ENCODE measurements around the gene CHRDL1.
"Not testable (repeated sequence)": the region's sequence is repeated elsewhere in the genome, so short reads cannot be mapped to it uniquely, and the experiment has no call there.

Gene CHRDL1, protein sequence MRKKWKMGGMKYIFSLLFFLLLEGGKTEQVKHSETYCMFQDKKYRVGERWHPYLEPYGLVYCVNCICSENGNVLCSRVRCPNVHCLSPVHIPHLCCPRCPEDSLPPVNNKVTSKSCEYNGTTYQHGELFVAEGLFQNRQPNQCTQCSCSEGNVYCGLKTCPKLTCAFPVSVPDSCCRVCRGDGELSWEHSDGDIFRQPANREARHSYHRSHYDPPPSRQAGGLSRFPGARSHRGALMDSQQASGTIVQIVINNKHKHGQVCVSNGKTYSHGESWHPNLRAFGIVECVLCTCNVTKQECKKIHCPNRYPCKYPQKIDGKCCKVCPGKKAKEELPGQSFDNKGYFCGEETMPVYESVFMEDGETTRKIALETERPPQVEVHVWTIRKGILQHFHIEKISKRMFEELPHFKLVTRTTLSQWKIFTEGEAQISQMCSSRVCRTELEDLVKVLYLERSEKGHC
- total RNA-seq = 0 reads per million in 2 donors

DNA sequence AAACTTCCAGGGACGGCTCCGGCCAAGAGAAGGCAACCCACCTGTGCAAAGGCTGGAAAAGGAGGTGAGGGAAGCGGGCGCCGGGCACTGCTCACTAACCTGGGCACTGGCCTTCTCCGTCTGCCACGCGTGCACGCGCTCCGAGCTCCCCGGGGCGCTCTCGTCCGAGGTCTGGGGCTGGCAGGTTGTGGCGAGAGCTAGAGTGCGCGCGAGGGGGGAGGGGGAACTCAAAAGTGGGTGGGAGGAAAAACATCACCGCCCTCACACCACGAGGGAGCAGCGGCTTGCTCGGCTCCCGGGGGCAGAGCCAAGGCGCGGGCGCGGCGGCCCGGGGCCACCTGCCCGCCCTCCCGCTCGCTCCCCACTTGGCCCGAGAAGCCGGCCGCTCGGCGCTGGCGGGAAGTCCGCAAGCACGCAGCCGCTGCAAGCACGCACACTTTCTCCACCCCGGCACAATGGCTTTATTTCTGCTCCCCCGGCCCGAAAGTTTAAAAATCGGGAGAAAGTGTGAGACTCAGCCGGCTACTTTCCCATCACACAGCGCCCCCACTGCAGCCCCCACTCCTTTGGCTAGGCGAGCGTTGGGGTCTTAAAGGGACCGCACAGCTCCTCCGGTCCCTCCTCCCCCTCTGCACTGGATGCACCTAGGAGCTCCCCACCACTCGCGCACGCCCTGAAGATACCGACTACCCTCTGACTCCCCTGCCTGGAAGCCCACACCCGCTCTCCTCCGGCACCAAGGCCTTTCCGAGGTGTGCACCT is at the start of gene CHRDL1:
CHRDL1 (minus strand) TSS at position 173 of the 762 bp plus-strand sequence. CDS start 3,636 bp downstream, outside the sequence.
- no peak for DNase-seq

GRCh38 chrX:110836982-110837381 is 41.4 kb upstream of the CHRDL1 start:
- DNase-seq = no peak

- DNase-seq = no peak
Measured at GRCh38 chrX:110836451-110836850, 40.8 kb upstream of the CHRDL1 start.

DNA sequence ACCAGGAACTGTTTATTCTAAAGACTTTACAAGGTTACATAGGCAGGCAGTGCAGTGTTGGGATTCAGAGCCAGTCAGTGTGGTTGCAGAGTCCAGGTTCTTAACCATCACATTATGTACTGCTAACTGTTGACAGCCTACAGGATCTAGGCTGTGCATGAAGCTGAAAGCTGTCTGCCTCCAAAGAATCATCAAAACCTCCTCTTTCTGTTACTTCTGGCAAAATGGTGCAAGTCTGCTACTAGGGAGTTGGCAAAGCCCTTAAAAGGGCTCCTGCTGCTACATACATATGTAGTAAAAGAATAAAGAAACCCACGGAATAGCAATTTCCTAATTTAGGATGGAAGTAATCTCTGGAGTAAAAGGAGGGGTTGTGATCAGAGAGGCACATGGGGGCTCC is 40.4 kb upstream of the CHRDL1 start:
- no peak for DNase-seq

DNA sequence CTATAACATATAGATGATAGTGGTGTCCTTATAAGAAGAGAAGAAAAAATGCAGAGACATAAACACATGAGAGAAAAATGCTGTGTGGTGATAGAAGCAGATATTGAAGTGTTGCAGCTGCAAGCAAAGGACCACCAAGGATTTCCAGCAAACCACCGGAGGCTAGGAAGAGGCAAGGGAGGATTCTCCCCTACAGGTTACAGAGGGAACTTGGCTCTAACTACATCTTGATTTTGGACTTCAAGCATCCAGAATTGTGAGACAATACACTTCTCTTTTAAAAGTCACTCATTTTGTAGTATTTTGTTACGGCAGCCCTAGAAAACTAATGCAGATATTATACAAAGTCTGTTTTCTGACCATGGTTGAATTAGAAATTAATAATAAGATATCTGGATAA is 30.4 kb upstream of the CHRDL1 start:
- DNase-seq = no peak

DNA sequence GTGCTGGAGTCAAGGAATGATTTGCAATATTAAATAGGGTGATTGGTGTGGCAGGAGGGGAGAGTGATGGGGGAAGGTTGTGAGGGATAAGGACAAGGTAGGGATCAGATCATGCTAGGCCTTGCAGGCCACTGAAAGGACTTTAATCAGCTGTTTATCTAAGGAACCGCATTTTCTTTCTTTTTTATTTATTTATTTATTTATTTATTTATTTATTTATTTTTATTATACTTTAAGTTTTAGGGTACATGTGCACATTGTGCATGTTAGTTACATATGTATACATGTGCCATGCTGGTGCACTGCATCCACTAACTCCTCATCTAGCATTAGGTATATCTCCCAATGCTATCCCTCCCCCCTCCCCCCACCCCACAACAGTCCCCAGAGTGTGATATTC is 20.9 kb upstream of the CHRDL1 start:
- DNase-seq = not testable (repeated sequence)

DNA sequence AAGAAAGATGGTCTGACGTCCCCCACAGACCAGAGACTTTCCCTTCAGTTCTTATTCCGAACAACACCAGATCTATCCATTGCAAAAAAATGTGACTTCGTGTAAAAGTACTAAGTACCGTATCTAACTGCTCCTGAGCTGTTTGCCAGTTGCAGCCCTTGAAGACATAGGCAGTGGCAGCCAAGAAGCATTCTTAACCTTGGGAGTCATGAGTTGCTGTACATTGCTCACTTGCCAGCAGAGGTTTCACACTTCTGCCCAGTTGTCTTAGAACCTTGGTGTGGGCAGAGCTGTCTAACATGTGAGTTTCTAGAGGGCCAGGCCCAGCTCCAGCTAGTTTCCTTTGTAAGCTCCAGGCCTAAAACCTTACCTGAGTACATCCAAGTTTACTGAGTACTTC is 10.5 kb upstream of the CHRDL1 start:
- DNase-seq = no peak

- no peak for DNase-seq
Measured at GRCh38 chrX:110805303-110805702, 9.7 kb upstream of the CHRDL1 start.

DNA sequence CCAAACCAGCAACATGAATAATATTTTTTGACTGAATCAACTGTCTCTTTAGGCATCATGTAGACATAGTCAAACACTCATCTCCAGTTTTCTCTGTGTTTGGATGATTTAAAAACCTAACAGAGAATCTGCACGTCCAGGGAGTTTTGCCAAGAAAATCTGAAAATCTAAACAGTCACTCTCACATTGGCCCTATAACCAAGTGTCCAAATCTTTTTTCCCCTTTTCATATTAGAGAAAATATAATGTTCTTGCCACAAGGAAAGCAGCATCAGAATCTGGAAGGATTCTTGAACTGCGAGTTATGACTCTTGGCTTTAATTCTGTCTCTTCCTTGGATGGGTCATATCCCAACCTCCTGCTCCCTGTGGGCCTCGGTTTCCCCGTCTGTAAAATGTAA is 8.8 kb upstream of the CHRDL1 start:
- no peak for DNase-seq

DNA sequence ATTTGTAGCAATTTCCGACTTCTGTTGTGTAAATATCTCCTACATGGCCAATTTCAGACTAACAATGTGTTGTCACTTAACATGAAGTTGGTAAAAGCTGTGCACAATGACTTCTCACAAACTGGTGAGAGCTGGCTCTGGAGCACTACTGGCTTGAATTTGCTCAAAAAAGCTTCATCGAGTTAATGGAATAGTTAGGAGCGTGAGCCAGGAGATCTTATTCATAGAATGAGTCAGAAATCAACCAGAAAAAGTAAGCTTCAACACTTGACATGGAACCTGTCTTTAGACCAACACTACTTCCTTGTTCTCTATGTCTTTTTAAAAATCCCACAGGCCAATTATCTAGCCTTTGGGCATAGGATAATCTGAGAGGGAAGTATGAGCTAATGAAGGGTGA is 7.9 kb upstream of the CHRDL1 start:
- DNase-seq = no peak

DNA sequence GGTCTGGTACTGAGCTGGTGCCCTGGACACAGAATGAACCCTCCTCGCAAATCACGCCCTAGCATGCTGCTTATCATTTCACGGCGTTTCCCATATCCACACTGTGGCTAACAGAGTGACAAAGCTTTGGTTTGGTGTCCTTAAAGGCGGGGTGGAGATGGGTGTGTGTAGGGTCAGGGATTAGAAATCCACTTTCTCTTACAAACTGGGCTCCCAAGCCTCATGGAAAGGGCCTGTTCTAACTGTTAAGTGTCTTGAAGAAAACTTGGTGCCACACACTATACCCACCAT is 735 bp upstream of the CHRDL1 start:
- no peak for DNase-seq

DNA sequence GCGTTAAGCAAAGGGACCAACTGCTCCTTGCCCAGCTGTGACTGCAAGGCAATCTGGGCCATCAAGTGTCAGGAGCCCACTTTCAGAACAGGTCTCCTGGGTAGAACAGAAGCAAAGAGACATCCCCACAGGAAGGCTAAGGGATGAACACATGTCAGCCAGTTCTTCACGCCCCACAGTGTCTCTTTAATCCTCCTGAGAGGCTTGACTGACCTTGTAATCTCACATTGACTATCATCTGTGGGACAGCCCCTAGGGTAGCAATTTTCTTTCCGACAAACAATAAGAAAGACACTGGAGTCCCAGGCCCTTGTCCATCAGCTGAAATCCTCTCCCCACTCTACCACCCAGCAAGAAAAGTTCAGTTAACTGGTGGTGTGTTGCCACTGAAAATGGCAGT is 1.0 kb downstream of the CHRDL1 start:
- DNase-seq = no peak

GRCh38 chrX:110791071-110791470 is 4.5 kb downstream of the CHRDL1 start:
- DNase-seq = no peak

GRCh38 chrX:110786486-110786885 is 9.1 kb downstream of the CHRDL1 start:
- no peak for DNase-seq

GRCh38 chrX:110759785-110760184 is 35.8 kb downstream of the CHRDL1 start:
- no peak for DNase-seq

DNA sequence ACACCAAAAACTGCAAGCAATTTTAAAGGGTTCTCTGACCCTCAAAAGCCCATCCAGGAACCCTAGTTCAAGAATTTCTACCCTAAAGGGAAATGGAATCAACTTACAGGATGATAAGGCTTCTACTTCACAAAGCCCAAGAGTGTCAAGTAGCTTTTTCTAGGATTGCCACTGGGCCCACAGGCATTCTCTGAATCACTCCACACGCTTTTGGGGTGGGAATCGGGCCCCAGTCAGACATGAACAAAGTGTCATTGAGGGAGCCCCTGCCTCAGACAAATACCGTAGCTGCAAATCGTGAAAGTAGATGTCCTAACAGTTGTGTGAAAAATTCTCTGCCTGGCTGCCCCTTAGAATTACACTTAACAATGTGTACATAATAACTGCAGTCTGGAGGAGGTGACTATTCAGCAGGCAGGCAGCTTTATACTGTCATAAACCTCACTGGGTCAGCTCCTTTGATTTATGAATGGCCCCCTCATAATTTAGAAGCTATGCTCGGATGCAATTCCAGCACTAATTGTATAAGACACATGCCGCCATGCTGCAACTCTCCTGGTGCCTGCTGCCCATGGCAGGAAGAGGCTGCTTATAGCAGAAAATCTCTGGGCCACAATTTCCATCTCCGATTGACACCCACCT is 36.7 kb downstream of the CHRDL1 start:
- DNase-seq = no peak

- DNase-seq = no peak
Measured at GRCh38 chrX:110755611-110756010, 40.0 kb downstream of the CHRDL1 start.

GRCh38 chrX:110755061-110755460 is 40.6 kb downstream of the CHRDL1 start:
- DNase-seq = no peak

- DNase-seq = no peak
Measured at GRCh38 chrX:110750526-110751189, 45.0 kb downstream of the CHRDL1 start.

GRCh38 chrX:110748256-110748806 is 47.3 kb downstream of the CHRDL1 start:
- DNase-seq = no peak

GRCh38 chrX:110746014-110746413 is 49.6 kb downstream of the CHRDL1 start:
- DNase-seq = no peak

DNA sequence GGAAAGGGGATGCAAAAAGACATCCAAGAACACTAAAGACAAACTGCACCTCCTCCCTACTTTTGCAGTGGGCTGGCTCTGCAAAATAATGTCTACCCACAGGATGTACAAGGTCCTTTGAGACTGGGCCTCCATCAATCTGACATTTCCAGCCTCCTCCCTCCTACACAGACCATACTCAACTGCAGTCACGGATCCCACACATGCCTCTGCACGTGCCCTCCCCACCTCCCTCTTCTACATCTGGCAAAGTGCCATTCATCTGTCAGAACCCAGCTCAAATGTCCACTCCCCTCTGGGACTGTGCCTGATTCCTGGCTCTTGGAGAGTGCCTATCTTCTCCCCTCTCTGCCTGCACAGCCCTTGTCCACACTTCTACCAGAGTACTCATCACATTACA is 50.3 kb downstream of the CHRDL1 start:
- no peak for DNase-seq
